H9 (cell line): Measurements from ENCODE around the gene SREBF2. TPM values are rescaled to one million over a fixed set of nuclear protein-coding genes. Genes with fewer than 3 reads are reported as not detected.

Experiments used
- DNase-seq: peaks from one replicate; pipeline ENCODE4 v3.0.0-alpha.2; 2017
- H2AFZ ChIP-seq: one replicate; pipeline ENCODE4 v1.6.1; 2013; ENCODE audit warnings: mild to moderate bottlenecking, low read length, control low read depth, moderate library complexity
- H2AK5ac ChIP-seq: 2 replicates; pipeline ENCODE4 v1.6.1; 2013; ENCODE audit warnings: low read length, control low read depth, mixed read lengths; ENCODE audit not compliant: insufficient read length
- H2BK120ac ChIP-seq: one replicate; pipeline ENCODE4 v1.6.1; 2013; ENCODE audit warnings: low read depth, mild to moderate bottlenecking, low read length, control low read depth, inconsistent platforms; ENCODE audit not compliant: poor library complexity, severe bottlenecking
- H2BK12ac ChIP-seq: 2 replicates; pipeline ENCODE4 v1.6.1; 2013; ENCODE audit warnings: low read length, control low read depth, mixed read lengths, low read depth; ENCODE audit not compliant: insufficient read length
- H2BK15ac ChIP-seq: 2 replicates; pipeline ENCODE4 v1.6.1; 2013; ENCODE audit warnings: low read depth, low read length, control low read depth
- H2BK20ac ChIP-seq: one replicate; pipeline ENCODE4 v1.6.1; 2013; ENCODE audit warnings: low read depth, mild to moderate bottlenecking, low read length, control low read depth, inconsistent platforms; ENCODE audit not compliant: poor library complexity, severe bottlenecking
- H2BK5ac ChIP-seq: 2 replicates; pipeline ENCODE4 v1.6.1; 2013; ENCODE audit warnings: low read length, control low read depth, mixed read lengths; ENCODE audit not compliant: insufficient read length
- H3K14ac ChIP-seq: 2 replicates; pipeline ENCODE4 v1.6.1; 2013; ENCODE audit warnings: low read length, control low read depth; ENCODE audit not compliant: insufficient read depth
- H3K18ac ChIP-seq: 2 replicates; pipeline ENCODE4 v1.6.1; 2013; ENCODE audit warnings: low read depth, mild to moderate bottlenecking, mixed read lengths, low read length, control low read depth; ENCODE audit not compliant: insufficient read length
- H3K23ac ChIP-seq: 2 replicates; pipeline ENCODE4 v1.6.1; 2013; ENCODE audit warnings: low read length, control low read depth, mixed read lengths, low read depth; ENCODE audit not compliant: insufficient read length
- H3K23me2 ChIP-seq: 2 replicates; pipeline ENCODE4 v1.6.1; 2013; ENCODE audit warnings: low read depth, mild to moderate bottlenecking, mixed read lengths, low read length, control low read depth; ENCODE audit not compliant: insufficient read length, poor library complexity, severe bottlenecking
- H3K27ac ChIP-seq: 2 replicates; pipeline ENCODE4 v1.5.1; 2013; ENCODE audit warnings: low read length, control low read depth, mixed read lengths, low read depth; ENCODE audit not compliant: insufficient read length
- H3K27me3 ChIP-seq: 2 replicates; pipeline ENCODE4 v1.6.1; 2013; ENCODE audit warnings: low read length, control low read depth, inconsistent platforms; ENCODE audit not compliant: insufficient read depth
- H3K4ac ChIP-seq: 2 replicates; pipeline ENCODE4 v1.6.1; 2013; ENCODE audit warnings: low read depth, mild to moderate bottlenecking, control low read depth, inconsistent platforms, low read length, moderate library complexity
- H3K4me1 ChIP-seq: 2 replicates; pipeline ENCODE4 v1.6.1; 2013; ENCODE audit warnings: low read length, control low read depth, inconsistent platforms; ENCODE audit not compliant: insufficient read depth
- H3K4me2 ChIP-seq: 2 replicates; pipeline ENCODE4 v1.6.1; 2013; ENCODE audit warnings: low read length, control low read depth, mixed read lengths; ENCODE audit not compliant: insufficient read length, insufficient read depth
- H3K56ac ChIP-seq: 2 replicates; pipeline ENCODE4 v1.6.1; 2013; ENCODE audit warnings: low read depth, mild to moderate bottlenecking, mixed read lengths, low read length, control low read depth; ENCODE audit not compliant: insufficient read length
- H3K79me1 ChIP-seq: 2 replicates; pipeline ENCODE4 v1.6.1; 2013; ENCODE audit warnings: low read depth, mild to moderate bottlenecking, moderate library complexity, low read length, control low read depth, inconsistent platforms; ENCODE audit not compliant: insufficient read depth, poor library complexity, severe bottlenecking
- H3K79me2 ChIP-seq: 2 replicates; pipeline ENCODE4 v1.6.1; 2013; ENCODE audit warnings: low read length, control low read depth, inconsistent platforms; ENCODE audit not compliant: insufficient read depth
- H3K9ac ChIP-seq: 2 replicates; pipeline ENCODE4 v1.6.1; 2013; ENCODE audit warnings: low read length, control low read depth, mixed read lengths; ENCODE audit not compliant: insufficient read length; ENCODE audit errors: extremely low read depth
- H3K9me3 ChIP-seq: one replicate; pipeline ENCODE4 v1.6.1; 2013; ENCODE audit warnings: low read depth, low read length, inconsistent platforms; ENCODE audit not compliant: control insufficient read depth
- H3T11ph ChIP-seq: one replicate; pipeline ENCODE4 v1.6.1; 2013; ENCODE audit warnings: mild to moderate bottlenecking, low read length, control low read depth, inconsistent platforms
- H4K20me1 ChIP-seq: one replicate; pipeline ENCODE4 v1.6.1; 2013; ENCODE audit not compliant: control insufficient read depth, insufficient read length, insufficient read depth
- H4K5ac ChIP-seq: 2 replicates; pipeline ENCODE4 v1.6.1; 2013; ENCODE audit warnings: low read depth, mild to moderate bottlenecking, mixed read lengths, low read length, control low read depth; ENCODE audit not compliant: insufficient read length
- H4K8ac ChIP-seq: replicated peaks from 2 replicates; pipeline ENCODE4 v1.6.1; 2013; ENCODE audit warnings: low read length, control low read depth, mixed read lengths, low read depth; ENCODE audit not compliant: insufficient read length
- H4K91ac ChIP-seq: 2 replicates; pipeline ENCODE4 v1.6.1; 2013; ENCODE audit warnings: low read depth, mild to moderate bottlenecking, moderate library complexity, mixed read lengths, low read length, control low read depth; ENCODE audit not compliant: insufficient read length
- H3K27ac Mint-ChIP-seq, 3 experiments: 2 replicates in 2 of 3; 3 replicates in 1 of 3; pipeline ENCODE4 v1.8.0; 2020 to 2021; ENCODE audit warnings: mixed read lengths in 3 of 3, mild to moderate bottlenecking in 1 of 3, moderate library complexity in 1 of 3
- H3K27me3 Mint-ChIP-seq: 2 replicates; pipeline ENCODE4 v1.8.0; 2021; ENCODE audit warnings: low read depth, mild to moderate bottlenecking, moderate library complexity, mixed read lengths
- H3K36me3 Mint-ChIP-seq, 3 experiments: 2 replicates in 2 of 3; 3 replicates in 1 of 3; pipeline ENCODE4 v1.8.0; 2020 to 2021; ENCODE audit warnings: low read depth in 3 of 3, mixed read lengths in 3 of 3; ENCODE audit not compliant: insufficient read depth in 1 of 3
- H3K4me1 Mint-ChIP-seq, 2 experiments: 2 replicates each; pipeline ENCODE4 v1.8.0; 2020; ENCODE audit warnings: mixed read lengths in 2 of 2
- H3K4me3 Mint-ChIP-seq, 2 experiments: 2 replicates in 1 of 2; 3 replicates in 1 of 2; pipeline ENCODE4 v1.8.0; 2020 to 2021; ENCODE audit warnings: mild to moderate bottlenecking in 2 of 2, mixed read lengths in 2 of 2, moderate library complexity in 1 of 2
- H3K9me3 Mint-ChIP-seq, 2 experiments: 2 replicates in 1 of 2; 3 replicates in 1 of 2; pipeline ENCODE4 v1.8.0; 2020; ENCODE audit warnings: mild to moderate bottlenecking in 2 of 2, mixed read lengths in 2 of 2, moderate library complexity in 1 of 2
- WGBS: extraction: QIAGEN DNeasy Blood & Tissue Kit; methylation state at CpG from one replicate; pipeline ENCODE4 v1.1.7; 2013; ENCODE audit warnings: missing lambda C conversion rate, low lambda C conversion rate, mixed read lengths; ENCODE audit not compliant: insufficient read length; ENCODE audit errors: extremely low coverage; 5-methylcytosine and 5-hydroxymethylcytosine counted together
- total RNA-seq: library from RNA; stranded (reverse); gene quantifications from 2 replicates; pipeline ENCODE4 v1.2.1, GENCODE V29; 2021
- TF ChIP-seq, protein P1 (sequence below): fragments of 200-600 bp; sonication (generic); conservative IDR thresholded peaks from 3 replicates; pipeline ENCODE4 v1.8.0; 2021; ENCODE audit warnings: antibody characterized with exemption, mild to moderate bottlenecking

The SREBF2 gene
- total RNA-seq, 1 experiment from 2014 or later, result 146 TPM

DNA sequence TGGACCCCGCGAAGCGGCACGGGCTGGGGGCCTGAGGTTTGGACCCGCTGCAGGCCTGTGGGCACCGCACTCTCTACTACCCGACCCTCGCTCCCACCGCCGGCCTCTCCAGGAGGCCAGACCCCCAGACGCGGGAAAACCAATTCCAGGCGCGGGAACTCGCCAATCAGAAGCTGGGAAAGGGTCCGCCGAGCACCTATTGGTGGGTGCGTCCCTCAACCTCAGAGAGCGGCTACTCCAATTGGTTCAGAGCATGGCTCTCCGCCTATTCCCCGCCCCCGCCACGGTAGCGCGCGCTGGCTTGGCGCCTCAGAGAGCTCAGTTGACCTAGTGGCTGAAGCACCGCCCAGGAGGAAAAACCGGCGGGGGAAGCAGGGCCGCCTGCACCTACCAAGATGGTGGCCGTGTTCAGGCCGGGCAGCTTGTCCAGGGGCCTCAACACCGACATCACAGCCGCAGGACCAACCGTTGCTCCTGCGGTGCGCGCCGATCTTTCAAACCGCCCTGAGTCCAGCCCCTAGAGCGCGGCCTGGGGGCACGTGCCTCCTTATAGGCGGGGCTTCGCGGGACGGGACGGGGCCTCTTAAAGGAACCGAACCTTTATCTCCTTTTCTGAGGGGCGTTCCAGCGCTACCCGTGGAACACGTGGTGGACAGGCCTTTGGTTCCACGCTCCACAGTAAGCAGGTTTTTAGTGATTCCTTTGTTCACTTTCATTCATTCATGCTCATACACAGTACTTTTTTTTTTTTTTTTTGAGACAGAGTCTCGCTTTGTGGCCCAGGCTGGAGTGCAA is 113.9 kb downstream of the SREBF2 start, which contains the start of gene CENPM:
Gene CENPM (minus strand): TSS at position 524 of the 795 bp plus-strand sequence. CDS start 76 bp downstream, at position 448.
- no peaks in the 10 kb centered on the region; the same call in 1 of the 2 replicates for H3K79me2 ChIP-seq
- no peak within 1 kb of the TSS for H4K8ac ChIP-seq
- H2BK12ac ChIP-seq, result no peak within 1 kb of the TSS
- H3K27me3 ChIP-seq, result no peaks in the 10 kb centered on the region
- H3K23ac ChIP-seq, result no peak within 1 kb of the TSS
- Mint-ChIP-seq H3K27me3 (peaks cover 1% of the 10 kb centered on the region), H3K9me3 (no peaks in the 10 kb centered on the region), H3K4me3 (peak within 1 kb of the TSS; percentile 81 to 82), H3K4me1 (peaks cover 23 to 43% of the 10 kb centered on the region in 2 experiments), H3K36me3 (peaks cover 27 to 36% (median 34%) of the 10 kb centered on the region in 3 experiments; a peak in 6 of 7 replicates), H3K27ac (peak within 1 kb of the TSS in 2 of 3 experiments; percentile 55 to 75; a peak in 4 of 7 replicates)
- H3K23me2 ChIP-seq, result peaks cover 9% of the 10 kb centered on the region
- no peak within 1 kb of the TSS for H3K56ac ChIP-seq
- H2BK15ac ChIP-seq, result no peak within 1 kb of the TSS
- peak; percentile 98 for DNase-seq
- no peak within 1 kb of the TSS for H2BK120ac ChIP-seq
- peak within 1 kb of the TSS; percentile 57 for H3K9ac ChIP-seq
- no peaks in the 10 kb centered on the region for H4K20me1 ChIP-seq
- peak within 1 kb of the TSS; percentile 78 for H3K18ac ChIP-seq
- no peak within 1 kb of the TSS for H4K91ac ChIP-seq
- no peak within 1 kb of the TSS for H4K5ac ChIP-seq
- H3K4me2 ChIP-seq, result peak within 1 kb of the TSS; percentile 67
- no CpG with 5 or more reads among the region's 56 CpGs for WGBS
- H3K4me1 ChIP-seq, result peaks cover 3% of the 10 kb centered on the region; the same call in 1 of the 2 replicates
- no peak within 1 kb of the TSS for H2AFZ ChIP-seq
- H3K9me3 ChIP-seq, result no peaks in the 10 kb centered on the region
- no peak within 1 kb of the TSS for H3T11ph ChIP-seq
- H3K4ac ChIP-seq, result no peak within 1 kb of the TSS; the same call in 1 of the 2 replicates
- no peak within 1 kb of the TSS for H2BK5ac ChIP-seq
- no peak within 1 kb of the TSS for H3K27ac ChIP-seq
- H2BK20ac ChIP-seq, result no peak within 1 kb of the TSS
- no peak within 1 kb of the TSS for H2AK5ac ChIP-seq
- no peaks in the 10 kb centered on the region for H3K79me1 ChIP-seq
- peak within 1 kb of the TSS; percentile 91 for H3K14ac ChIP-seq
- TF ChIP-seq, protein P1, sequence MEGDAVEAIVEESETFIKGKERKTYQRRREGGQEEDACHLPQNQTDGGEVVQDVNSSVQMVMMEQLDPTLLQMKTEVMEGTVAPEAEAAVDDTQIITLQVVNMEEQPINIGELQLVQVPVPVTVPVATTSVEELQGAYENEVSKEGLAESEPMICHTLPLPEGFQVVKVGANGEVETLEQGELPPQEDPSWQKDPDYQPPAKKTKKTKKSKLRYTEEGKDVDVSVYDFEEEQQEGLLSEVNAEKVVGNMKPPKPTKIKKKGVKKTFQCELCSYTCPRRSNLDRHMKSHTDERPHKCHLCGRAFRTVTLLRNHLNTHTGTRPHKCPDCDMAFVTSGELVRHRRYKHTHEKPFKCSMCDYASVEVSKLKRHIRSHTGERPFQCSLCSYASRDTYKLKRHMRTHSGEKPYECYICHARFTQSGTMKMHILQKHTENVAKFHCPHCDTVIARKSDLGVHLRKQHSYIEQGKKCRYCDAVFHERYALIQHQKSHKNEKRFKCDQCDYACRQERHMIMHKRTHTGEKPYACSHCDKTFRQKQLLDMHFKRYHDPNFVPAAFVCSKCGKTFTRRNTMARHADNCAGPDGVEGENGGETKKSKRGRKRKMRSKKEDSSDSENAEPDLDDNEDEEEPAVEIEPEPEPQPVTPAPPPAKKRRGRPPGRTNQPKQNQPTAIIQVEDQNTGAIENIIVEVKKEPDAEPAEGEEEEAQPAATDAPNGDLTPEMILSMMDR, result no peak
